LNCaP clone FGC (cell line): ENCODE data around the gene TADA1.
A peak's percentile ranks its signal among the peaks of the same experiment; 100 is the strongest.

ENCODE experiments used
- DNase-seq: peaks from one replicate; pipeline ENCODE4 v3.0.0-alpha.2; 2011; ENCODE audit warnings: low read depth
- H3K4me3 ChIP-seq: 2 replicates; pipeline ENCODE4 v1.5.1; 2011; ENCODE audit warnings: mild to moderate bottlenecking, low read depth, low read length, control low read depth
- CTCF ChIP-seq: IDR thresholded peaks from 2 replicates; pipeline ENCODE4 v1.5.1; 2012; ENCODE audit warnings: mild to moderate bottlenecking; ENCODE audit not compliant: control insufficient read depth, insufficient read depth; ENCODE audit errors: extremely low read depth

Gene TADA1

GRCh38 chr1:166844791-166845190, 31.3 kb downstream of the TADA1 start:
- H3K4me3 ChIP-seq, result no peak overlapping the region
- no peak for TF ChIP-seq CTCF
- no peak for DNase-seq

DNA sequence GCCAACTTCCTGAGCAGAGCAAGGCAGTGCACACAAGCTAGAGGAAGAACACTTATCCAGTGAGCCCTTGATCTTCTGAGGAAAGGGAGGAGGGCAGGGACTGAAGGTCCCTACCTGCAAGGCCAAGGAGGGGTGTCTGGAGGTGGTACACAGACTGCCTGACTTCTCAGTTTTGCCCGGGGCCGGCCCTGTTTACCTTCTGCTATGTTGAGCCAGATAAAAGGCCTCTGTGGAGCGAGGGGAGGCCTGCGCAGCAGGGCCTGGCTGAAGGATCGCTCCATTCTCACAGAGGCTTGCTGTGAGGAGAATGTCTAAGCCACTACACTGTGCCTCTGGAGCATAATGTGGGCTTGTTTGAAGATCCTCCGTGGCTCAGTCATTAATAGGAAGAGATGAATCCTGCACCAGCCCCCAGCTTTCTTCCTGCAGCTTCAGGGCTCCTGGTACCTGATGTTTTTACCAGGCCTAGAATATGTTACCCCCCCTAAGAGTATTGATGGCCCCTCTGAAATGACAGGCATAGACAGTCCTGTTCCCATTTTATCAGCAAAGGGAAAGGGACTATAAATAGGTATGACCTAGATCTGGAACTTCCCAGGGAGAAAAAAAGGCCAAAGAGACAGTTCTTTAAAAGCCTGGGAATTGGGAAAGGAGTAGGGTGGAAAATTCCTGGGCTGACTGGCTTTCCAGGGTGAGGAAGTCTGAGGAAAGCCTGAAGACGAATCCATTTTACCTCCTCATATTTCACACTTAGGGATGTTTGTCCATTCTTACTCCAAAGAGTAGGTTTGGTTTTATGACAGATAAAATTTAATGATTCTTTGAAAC, 32.1 kb downstream of the TADA1 start:
- no peak for TF ChIP-seq CTCF
- no peak overlapping the region for H3K4me3 ChIP-seq
- no peak for DNase-seq

- H3K4me3 ChIP-seq, result no peak overlapping the region
- no peak for TF ChIP-seq CTCF
- DNase-seq, result no peak
These were observed 32.7 kb downstream of the TADA1 start for GRCh38 chr1:166843322-166843721.

- no peak for TF ChIP-seq CTCF
- H3K4me3 ChIP-seq, result peak overlapping the region; percentile 75
- DNase-seq, result no peak
These were observed 35.5 kb downstream of the TADA1 start for GRCh38 chr1:166840309-166841274.

DNA sequence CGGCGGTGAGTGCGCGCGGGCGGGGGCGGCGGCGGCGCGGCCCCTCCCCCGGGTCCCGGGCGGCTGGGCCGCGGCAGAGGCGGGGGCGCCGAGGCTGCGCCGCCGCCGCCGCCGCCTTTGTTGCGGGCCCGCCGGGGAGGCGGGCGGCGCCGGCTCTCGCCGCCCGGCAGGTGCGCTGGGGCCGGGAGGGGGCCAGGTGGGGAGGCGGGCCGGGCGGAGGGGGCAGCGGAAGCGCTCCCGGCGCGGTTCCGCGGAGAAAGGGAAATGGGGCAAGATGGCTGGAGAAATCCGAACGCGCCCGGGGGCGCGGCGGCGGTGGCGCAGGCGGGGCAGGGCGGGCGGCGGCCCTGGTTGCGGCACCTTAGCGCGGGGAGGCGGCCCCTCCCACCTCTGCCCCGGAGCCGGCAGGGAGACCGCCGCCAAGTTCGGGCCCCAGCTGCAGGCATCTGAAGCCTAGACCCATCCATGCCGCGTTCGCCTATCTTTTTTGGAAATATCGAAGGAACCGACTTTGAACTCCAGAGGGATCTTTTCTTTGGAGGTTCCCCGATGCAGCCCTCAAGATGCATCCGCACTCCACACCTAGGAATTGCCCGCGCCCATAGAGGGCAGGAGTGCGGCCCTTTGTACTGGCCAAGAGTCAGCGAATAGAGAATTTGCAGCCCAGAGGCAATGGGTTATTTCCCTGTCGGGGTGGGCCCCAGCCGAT, 36.3 kb downstream of the TADA1 start:
- DNase-seq, result no peak
- peak; percentile 45 for TF ChIP-seq CTCF
- H3K4me3 ChIP-seq, result peak overlapping the region; percentile 75

DNA sequence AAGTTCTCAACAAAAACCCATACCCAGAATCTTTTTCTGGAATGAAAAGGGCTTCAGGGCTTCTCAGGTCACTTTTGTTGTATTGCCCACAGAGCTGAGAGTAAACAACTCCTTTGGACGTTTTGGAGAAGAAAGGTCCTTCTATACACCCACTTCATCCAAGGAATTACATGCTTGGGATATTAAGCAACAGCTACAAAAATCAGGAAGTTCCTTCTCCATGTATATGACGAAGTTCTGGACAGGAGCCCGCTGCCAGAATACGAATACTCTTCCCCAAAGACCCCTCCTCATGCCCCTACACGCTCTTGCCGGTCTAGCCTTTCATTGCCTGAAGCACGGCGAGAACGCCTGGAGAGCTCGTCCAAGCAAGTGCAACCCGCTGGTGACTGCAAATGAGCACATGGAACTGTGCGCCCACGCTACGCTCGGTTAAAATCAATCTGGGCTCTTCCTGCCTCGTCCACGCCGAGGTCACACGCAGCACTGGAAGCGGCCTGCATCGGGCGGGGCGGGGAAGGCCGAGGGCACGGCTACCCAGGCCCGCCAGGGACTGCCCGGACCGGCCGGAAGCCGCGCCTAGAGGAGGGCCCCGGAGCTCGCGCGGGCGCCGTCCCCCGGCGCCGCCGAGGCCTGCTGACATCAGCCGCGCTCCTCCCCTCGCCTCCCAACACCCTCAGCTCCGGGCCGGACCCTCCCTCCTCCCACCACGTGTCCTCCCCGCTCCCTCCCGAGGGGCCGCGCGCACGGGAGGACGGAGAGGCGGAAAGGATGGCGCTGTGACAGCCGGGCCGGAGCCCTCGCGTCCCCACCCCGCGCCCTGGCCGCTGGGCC, 37.1 kb downstream of the TADA1 start, which contains the start of gene POGK:
POGK (plus strand) TSS at position 710 of the 834 bp plus-strand sequence. CDS start 1,482 bp downstream, outside the sequence.
- peak within 1 kb of the TSS; percentile 75 for H3K4me3 ChIP-seq
- no peak for TF ChIP-seq CTCF
- peak; percentile 78 for DNase-seq
